ELF-1 (cell line): ENCODE data around the gene CLTCL1.

Experiments used
- DNase-seq: peaks from one replicate; pipeline ENCODE4 v3.0.0-alpha.2; 2016; ENCODE audit warnings: low read depth, low spot score

The CLTCL1 gene

DNA sequence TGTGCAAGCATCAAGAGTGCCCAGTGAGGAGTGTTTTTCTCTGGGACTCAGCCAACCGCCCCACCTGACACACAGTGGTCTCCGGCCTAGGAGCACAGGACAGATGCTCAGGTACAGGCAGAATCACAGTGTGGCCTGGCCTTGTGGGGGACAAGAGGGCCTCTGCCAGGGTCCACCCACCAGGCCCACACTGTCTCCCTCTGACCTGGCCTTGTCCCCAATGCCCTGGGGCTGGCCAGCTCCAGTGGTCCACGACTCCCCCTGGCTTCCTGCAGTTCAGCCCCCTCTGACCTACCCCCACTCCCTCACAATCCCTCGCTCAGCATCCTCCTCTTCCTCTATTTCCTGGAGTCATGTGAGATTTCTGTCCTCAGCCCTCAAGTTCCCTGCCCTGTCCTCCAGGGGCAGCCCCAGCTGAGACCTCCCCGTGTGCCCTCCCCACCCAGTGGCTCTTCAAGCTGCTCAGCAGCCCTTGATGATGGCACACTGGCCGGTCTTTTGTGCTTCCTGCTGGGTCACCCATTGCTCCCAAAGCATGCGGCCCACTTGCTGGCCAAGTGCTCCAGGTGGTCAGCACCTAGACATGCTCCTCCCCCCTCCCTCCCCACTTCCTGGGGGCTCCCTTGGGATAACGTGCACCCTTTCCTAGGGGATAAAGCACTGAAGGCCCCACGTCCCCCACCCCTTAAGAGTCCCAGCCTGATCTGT, 158.7 kb downstream of the CLTCL1 start:
- no peak for DNase-seq

DNA sequence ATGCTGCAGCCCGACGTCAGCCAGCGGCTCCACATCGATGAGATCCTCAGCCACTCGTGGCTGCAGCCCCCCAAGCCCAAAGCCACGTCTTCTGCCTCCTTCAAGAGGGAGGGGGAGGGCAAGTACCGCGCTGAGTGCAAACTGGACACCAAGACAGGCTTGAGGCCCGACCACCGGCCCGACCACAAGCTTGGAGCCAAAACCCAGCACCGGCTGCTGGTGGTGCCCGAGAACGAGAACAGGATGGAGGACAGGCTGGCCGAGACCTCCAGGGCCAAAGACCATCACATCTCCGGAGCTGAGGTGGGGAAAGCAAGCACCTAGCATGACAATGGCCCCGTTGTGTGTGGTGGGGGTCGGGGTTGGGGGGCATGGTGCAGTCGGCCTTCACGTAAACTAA, 159.4 kb downstream of the CLTCL1 start:
- no peak for DNase-seq

DNA sequence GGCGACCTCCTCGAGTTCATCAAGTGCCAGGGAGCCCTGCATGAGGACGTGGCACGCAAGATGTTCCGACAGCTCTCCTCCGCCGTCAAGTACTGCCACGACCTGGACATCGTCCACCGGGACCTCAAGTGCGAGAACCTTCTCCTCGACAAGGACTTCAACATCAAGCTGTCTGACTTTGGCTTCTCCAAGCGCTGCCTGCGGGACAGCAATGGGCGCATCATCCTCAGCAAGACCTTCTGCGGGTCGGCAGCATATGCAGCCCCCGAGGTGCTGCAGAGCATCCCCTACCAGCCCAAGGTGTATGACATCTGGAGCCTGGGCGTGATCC, 159.9 kb downstream of the CLTCL1 start:
- no peak for DNase-seq

DNA sequence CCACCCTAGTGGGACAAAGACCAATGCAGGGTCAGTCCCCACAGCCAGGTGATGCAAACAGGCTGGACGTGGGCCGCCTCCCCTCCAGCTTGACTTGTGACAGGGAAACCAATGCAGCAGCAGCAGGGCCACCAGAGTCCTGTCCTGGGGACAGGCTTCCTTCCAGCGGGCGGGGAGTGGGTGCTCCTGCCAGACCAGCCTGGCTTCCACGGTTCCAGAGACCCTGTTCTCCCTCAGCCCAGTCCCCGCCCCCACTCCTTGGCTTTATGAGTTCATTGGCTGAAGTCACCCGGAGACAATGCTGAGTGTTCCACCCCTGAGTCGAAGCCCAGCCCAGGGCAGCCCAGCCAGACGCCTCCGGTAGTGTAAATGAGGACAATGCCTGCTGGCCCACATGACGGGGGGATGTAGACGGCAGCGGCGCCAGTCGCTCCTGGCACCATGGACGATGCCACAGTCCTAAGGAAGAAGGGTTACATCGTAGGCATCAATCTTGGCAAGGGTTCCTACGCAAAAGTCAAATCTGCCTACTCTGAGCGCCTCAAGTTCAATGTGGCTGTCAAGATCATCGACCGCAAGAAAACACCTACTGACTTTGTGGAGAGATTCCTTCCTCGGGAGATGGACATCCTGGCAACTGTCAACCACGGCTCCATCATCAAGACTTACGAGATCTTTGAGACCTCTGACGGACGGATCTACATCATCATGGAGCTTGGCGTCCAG, 160.4 kb downstream of the CLTCL1 start, which contains the start of gene TSSK2:
Gene TSSK2 (plus strand): TSS at position 350 of the 726 bp plus-strand sequence. CDS start 92 bp downstream, at position 442.
- DNase-seq, result peak; percentile 46

DNA sequence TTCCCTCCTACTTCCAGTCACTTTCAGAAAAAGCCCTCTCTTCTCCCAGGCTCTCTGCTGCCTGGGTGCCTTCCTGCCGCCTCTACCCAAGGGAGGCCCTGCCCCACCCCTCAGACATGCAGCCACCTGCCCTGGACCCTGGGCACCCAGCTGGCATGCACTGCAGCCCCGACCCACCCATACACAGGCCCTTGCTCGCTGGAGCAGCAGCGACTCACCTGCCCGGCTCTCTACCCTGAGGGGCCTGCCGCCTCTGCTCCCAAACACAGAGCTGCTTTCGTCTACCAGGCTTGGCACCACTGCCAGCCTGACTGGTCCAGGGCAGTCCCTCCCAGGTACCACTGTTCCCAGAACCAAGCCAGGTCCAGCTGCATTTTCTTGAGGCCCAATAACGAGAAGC, 161.6 kb downstream of the CLTCL1 start:
- DNase-seq, result no peak
